GM12872 (cell line): ENCODE measurements around the gene CKS2.

Experiments
- CTCF ChIP-seq: IDR thresholded peaks from 3 replicates; pipeline ENCODE4 v1.5.1; 2011; ENCODE audit warnings: low read depth, mild to moderate bottlenecking, low read length, moderate library complexity; ENCODE audit not compliant: insufficient read depth

CKS2 gene

GRCh38 chr9:89310475-89311345 lies at the start of gene CKS2:
Gene CKS2 (plus strand): TSS chr9:89311195. CDS start chr9:89311293, 98 bp downstream.
- TF ChIP-seq CTCF = no peak

GRCh38 chr9:89273528-89274279 lies 37.3 kb upstream of the CKS2 start:
- TF ChIP-seq CTCF = no peak

- no peak for TF ChIP-seq CTCF
Observed at GRCh38 chr9:89274838-89275237, 36.2 kb upstream of the CKS2 start.

- TF ChIP-seq CTCF = no peak
Observed at GRCh38 chr9:89277043-89277442, 34.0 kb upstream of the CKS2 start.

GRCh38 chr9:89277454-89277853 lies 33.5 kb upstream of the CKS2 start:
- no peak for TF ChIP-seq CTCF

- no peak for TF ChIP-seq CTCF
Observed at GRCh38 chr9:89278551-89278950, 32.4 kb upstream of the CKS2 start.

GRCh38 chr9:89278997-89279739 lies 31.8 kb upstream of the CKS2 start:
- peak; percentile 68 for TF ChIP-seq CTCF
